ENCODE results near the gene LYPLAL1.

The LYPLAL1 gene

GRCh38 chr1:219236933-219237610 is 63.4 kb downstream of the LYPLAL1 start:
- DNase-seq: no peak
- Histone ChIP-seq H3K9ac (ENCODE audit: low read length) (no peak overlapping the region), H3K79me1 (replicated peaks; ENCODE audit: low read length, poor library complexity, severe bottlenecking) (no peaks in the 10 kb centered on the region), H3K4me3 (ENCODE audit: insufficient read depth in 1 of 2, low read depth in 1 of 2, low read length in 2 of 2) (no peak overlapping the region), H3K4ac (ENCODE audit: low read depth in 1 of 2, low read length in 2 of 2) (no peak overlapping the region), H3K4me2 (ENCODE audit: low read length, poor library complexity, severe bottlenecking) (no peak overlapping the region), H3K4me1 (ENCODE audit: control insufficient read depth, insufficient read depth, low read depth, low read length) (peaks cover 3% of the 10 kb centered on the region), H3K18ac (ENCODE audit: low read depth in 1 of 2, low read length in 2 of 2) (no peak overlapping the region), H3K27ac (ENCODE audit: low read length, poor library complexity, severe bottlenecking) (peak overlapping the region; percentile 68), H4K8ac (ENCODE audit: low read length) (no peak overlapping the region), H2BK5ac (ENCODE audit: low read depth, low read length, poor library complexity, severe bottlenecking) (peak overlapping the region; percentile 4), H3K23ac (ENCODE audit: low read length in 2 of 2) (no peak overlapping the region), H3K27me3 (ENCODE audit: control insufficient read depth in 1 of 2, insufficient read depth in 1 of 2, low read length in 2 of 2) (no peaks in the 10 kb centered on the region), H3K14ac (ENCODE audit: low read length in 2 of 2) (no peak overlapping the region), H2BK15ac (ENCODE audit: low read depth, poor library complexity, severe bottlenecking) (no peak overlapping the region), H2BK12ac (ENCODE audit: low read length in 2 of 2) (no peak overlapping the region), H3K9me3 (ENCODE audit: control insufficient read depth, low read length) (no peaks in the 10 kb centered on the region), H3K36me3 (ENCODE audit: control insufficient read depth in 1 of 2, insufficient read depth in 2 of 2, low read depth in 1 of 2, low read length in 2 of 2) (no peaks in the 10 kb centered on the region), H2BK120ac (ENCODE audit: low read depth, low read length) (no peak overlapping the region), H2AK5ac (ENCODE audit: low read length, severe bottlenecking) (no peak overlapping the region), H4K91ac (ENCODE audit: low read length) (no peak overlapping the region), H2AFZ (ENCODE audit: low read depth, low read length) (no peak overlapping the region)
- no CpG with 5 or more reads among the region's 5 CpGs for WGBS

GRCh38 chr1:219239518-219239917 is 65.8 kb downstream of the LYPLAL1 start:
- H3K9me3 ChIP-seq (ENCODE audit: control insufficient read depth, low read length): no peaks in the 10 kb centered on the region
- H4K8ac ChIP-seq (ENCODE audit: low read length): no peak overlapping the region
- no peak overlapping the region for H4K91ac ChIP-seq (ENCODE audit: low read length)
- H3K23ac ChIP-seq (ENCODE audit: low read length in 2 of 2): no peak overlapping the region
- no peak overlapping the region for H3K4me3 ChIP-seq (ENCODE audit: insufficient read depth in 1 of 2, low read depth in 1 of 2, low read length in 2 of 2)
- H3K18ac ChIP-seq (ENCODE audit: low read depth in 1 of 2, low read length in 2 of 2): no peak overlapping the region
- no peaks in the 10 kb centered on the region for H3K79me1 ChIP-seq (replicated peaks; ENCODE audit: low read length, poor library complexity, severe bottlenecking)
- no peak overlapping the region for H3K4me2 ChIP-seq (ENCODE audit: low read length, poor library complexity, severe bottlenecking)
- no peak overlapping the region for H3K27ac ChIP-seq (ENCODE audit: low read length, poor library complexity, severe bottlenecking)
- no peaks in the 10 kb centered on the region for H3K27me3 ChIP-seq (ENCODE audit: control insufficient read depth in 1 of 2, insufficient read depth in 1 of 2, low read length in 2 of 2)
- no peak for DNase-seq
- no peak overlapping the region for H2BK5ac ChIP-seq (ENCODE audit: low read depth, low read length, poor library complexity, severe bottlenecking)
- H3K36me3 ChIP-seq (ENCODE audit: control insufficient read depth in 1 of 2, insufficient read depth in 2 of 2, low read depth in 1 of 2, low read length in 2 of 2): no peaks in the 10 kb centered on the region
- no peak overlapping the region for H2AFZ ChIP-seq (ENCODE audit: low read depth, low read length)
- peaks cover 3% of the 10 kb centered on the region for H3K4me1 ChIP-seq (ENCODE audit: control insufficient read depth, insufficient read depth, low read depth, low read length)
- H2AK5ac ChIP-seq (ENCODE audit: low read length, severe bottlenecking): no peak overlapping the region
- H2BK12ac ChIP-seq (ENCODE audit: low read length in 2 of 2): no peak overlapping the region
- no peak overlapping the region for H3K4ac ChIP-seq (ENCODE audit: low read depth in 1 of 2, low read length in 2 of 2)
- H3K9ac ChIP-seq (ENCODE audit: low read length): no peak overlapping the region
- H3K14ac ChIP-seq (ENCODE audit: low read length in 2 of 2): no peak overlapping the region
- 100% methylated on average over 2 of the region's 2 CpGs for WGBS
- no peak overlapping the region for H2BK15ac ChIP-seq (ENCODE audit: low read depth, poor library complexity, severe bottlenecking)
- no peak overlapping the region for H2BK120ac ChIP-seq (ENCODE audit: low read depth, low read length)

DNA sequence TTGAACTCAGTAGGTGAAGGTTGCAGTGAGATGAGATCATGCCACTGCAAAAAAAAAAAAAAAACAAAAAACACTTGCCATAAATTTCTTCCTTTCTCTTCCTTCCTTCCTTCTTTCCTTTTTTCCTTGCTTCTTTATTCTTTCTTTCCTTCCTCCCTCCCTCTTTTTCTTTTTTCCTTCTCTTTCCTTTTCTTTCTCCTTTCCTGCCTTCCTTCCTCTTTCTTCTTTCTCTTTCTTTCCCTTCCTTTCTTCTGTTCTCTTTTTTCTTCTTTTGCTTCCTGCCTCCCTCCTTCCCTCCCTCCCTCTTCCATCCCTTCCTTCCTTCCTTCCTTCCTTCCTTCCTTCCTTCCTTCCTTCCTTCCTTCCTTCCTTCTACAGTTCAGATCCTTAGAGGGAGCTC is 71.2 kb downstream of the LYPLAL1 start:
- peaks cover 0 to 3% of the 10 kb centered on the region in 2 experiments for H3K36me3 ChIP-seq (ENCODE audit: control insufficient read depth in 1 of 2, insufficient read depth in 2 of 2, low read depth in 1 of 2, low read length in 2 of 2)
- H3K23ac ChIP-seq (ENCODE audit: low read length in 2 of 2): no peak overlapping the region
- H3K9me3 ChIP-seq (ENCODE audit: control insufficient read depth, low read length): no peaks in the 10 kb centered on the region
- H3K4me1 ChIP-seq (ENCODE audit: control insufficient read depth, insufficient read depth, low read depth, low read length): no peaks in the 10 kb centered on the region
- H4K91ac ChIP-seq (ENCODE audit: low read length): no peak overlapping the region
- no peak overlapping the region for H3K14ac ChIP-seq (ENCODE audit: low read length in 2 of 2)
- H3K4me2 ChIP-seq (ENCODE audit: low read length, poor library complexity, severe bottlenecking): no peak overlapping the region
- no peaks in the 10 kb centered on the region for H3K27me3 ChIP-seq (ENCODE audit: control insufficient read depth in 1 of 2, insufficient read depth in 1 of 2, low read length in 2 of 2)
- H3K9ac ChIP-seq (ENCODE audit: low read length): no peak overlapping the region
- H2BK5ac ChIP-seq (ENCODE audit: low read depth, low read length, poor library complexity, severe bottlenecking): no peak overlapping the region
- no peak for DNase-seq
- H3K4me3 ChIP-seq (ENCODE audit: insufficient read depth in 1 of 2, low read depth in 1 of 2, low read length in 2 of 2): no peak overlapping the region
- no peak overlapping the region for H3K27ac ChIP-seq (ENCODE audit: low read length, poor library complexity, severe bottlenecking)
- no peak overlapping the region for H2AFZ ChIP-seq (ENCODE audit: low read depth, low read length)
- H2BK15ac ChIP-seq (ENCODE audit: low read depth, poor library complexity, severe bottlenecking): no peak overlapping the region
- H4K8ac ChIP-seq (ENCODE audit: low read length): no peak overlapping the region
- no peak overlapping the region for H3K18ac ChIP-seq (ENCODE audit: low read depth in 1 of 2, low read length in 2 of 2)
- no peak overlapping the region for H2BK120ac ChIP-seq (ENCODE audit: low read depth, low read length)
- no peak overlapping the region for H3K4ac ChIP-seq (ENCODE audit: low read depth in 1 of 2, low read length in 2 of 2)
- no peak overlapping the region for H2AK5ac ChIP-seq (ENCODE audit: low read length, severe bottlenecking)
- H2BK12ac ChIP-seq (ENCODE audit: low read length in 2 of 2): no peak overlapping the region
- no peaks in the 10 kb centered on the region for H3K79me1 ChIP-seq (replicated peaks; ENCODE audit: low read length, poor library complexity, severe bottlenecking)

DNA sequence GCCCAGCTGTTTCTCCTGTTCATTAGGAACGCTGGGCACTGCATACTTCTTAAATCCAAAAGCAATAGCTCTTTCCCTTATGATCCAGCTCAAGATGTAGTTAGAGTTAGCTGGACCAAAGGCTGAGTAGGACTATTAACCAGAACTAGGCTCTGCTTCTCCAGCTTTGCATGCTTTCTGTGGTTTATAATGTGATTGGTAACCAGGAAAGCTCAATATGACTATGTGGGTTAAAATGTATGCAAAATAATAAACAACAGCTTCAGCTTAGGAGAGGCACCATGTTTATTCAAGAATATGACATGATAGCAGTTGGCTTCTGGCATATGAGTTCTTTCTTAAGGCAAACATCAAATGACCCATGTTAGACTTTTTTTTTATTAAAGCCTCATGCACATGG is 73.8 kb downstream of the LYPLAL1 start:
- Histone ChIP-seq H4K8ac (ENCODE audit: low read length) (no peak overlapping the region), H3K27me3 (ENCODE audit: control insufficient read depth in 1 of 2, insufficient read depth in 1 of 2, low read length in 2 of 2) (no peaks in the 10 kb centered on the region), H2AK5ac (ENCODE audit: low read length, severe bottlenecking) (no peak overlapping the region), H2BK120ac (ENCODE audit: low read depth, low read length) (no peak overlapping the region), H3K18ac (ENCODE audit: low read depth in 1 of 2, low read length in 2 of 2) (no peak overlapping the region), H3K14ac (ENCODE audit: low read length in 2 of 2) (no peak overlapping the region), H4K91ac (ENCODE audit: low read length) (no peak overlapping the region), H2BK12ac (ENCODE audit: low read length in 2 of 2) (no peak overlapping the region), H3K4me3 (ENCODE audit: insufficient read depth in 1 of 2, low read depth in 1 of 2, low read length in 2 of 2) (no peak overlapping the region), H3K9me3 (ENCODE audit: control insufficient read depth, low read length) (no peaks in the 10 kb centered on the region), H3K9ac (ENCODE audit: low read length) (no peak overlapping the region), H2BK5ac (ENCODE audit: low read depth, low read length, poor library complexity, severe bottlenecking) (no peak overlapping the region), H3K36me3 (ENCODE audit: control insufficient read depth in 1 of 2, insufficient read depth in 2 of 2, low read depth in 1 of 2, low read length in 2 of 2) (peaks cover 0 to 3% of the 10 kb centered on the region in 2 experiments), H3K79me1 (replicated peaks; ENCODE audit: low read length, poor library complexity, severe bottlenecking) (no peaks in the 10 kb centered on the region), H3K27ac (ENCODE audit: low read length, poor library complexity, severe bottlenecking) (no peak overlapping the region), H3K4me1 (ENCODE audit: control insufficient read depth, insufficient read depth, low read depth, low read length) (no peaks in the 10 kb centered on the region), H3K23ac (ENCODE audit: low read length in 2 of 2) (no peak overlapping the region), H2BK15ac (ENCODE audit: low read depth, poor library complexity, severe bottlenecking) (no peak overlapping the region), H3K4ac (ENCODE audit: low read depth in 1 of 2, low read length in 2 of 2) (no peak overlapping the region), H3K4me2 (ENCODE audit: low read length, poor library complexity, severe bottlenecking) (no peak overlapping the region), H2AFZ (ENCODE audit: low read depth, low read length) (no peak overlapping the region)
- DNase-seq: no peak
- WGBS: 100% methylated on average over 1 of the region's 1 CpG
